LNCaP clone FGC (cell line): ENCODE data around the gene SEMA3B.
A peak's percentile ranks its signal among the peaks of the same experiment; 100 is the strongest.

Experiments
- DNase-seq: peaks from one replicate; pipeline ENCODE4 v3.0.0-alpha.2; 2011; ENCODE audit warnings: low read depth
- H3K4me3 ChIP-seq: 2 replicates; pipeline ENCODE4 v1.5.1; 2011; ENCODE audit warnings: mild to moderate bottlenecking, low read depth, low read length, control low read depth
- CTCF ChIP-seq: IDR thresholded peaks from 2 replicates; pipeline ENCODE4 v1.5.1; 2012; ENCODE audit warnings: mild to moderate bottlenecking; ENCODE audit not compliant: control insufficient read depth, insufficient read depth; ENCODE audit errors: extremely low read depth

The SEMA3B gene

DNA sequence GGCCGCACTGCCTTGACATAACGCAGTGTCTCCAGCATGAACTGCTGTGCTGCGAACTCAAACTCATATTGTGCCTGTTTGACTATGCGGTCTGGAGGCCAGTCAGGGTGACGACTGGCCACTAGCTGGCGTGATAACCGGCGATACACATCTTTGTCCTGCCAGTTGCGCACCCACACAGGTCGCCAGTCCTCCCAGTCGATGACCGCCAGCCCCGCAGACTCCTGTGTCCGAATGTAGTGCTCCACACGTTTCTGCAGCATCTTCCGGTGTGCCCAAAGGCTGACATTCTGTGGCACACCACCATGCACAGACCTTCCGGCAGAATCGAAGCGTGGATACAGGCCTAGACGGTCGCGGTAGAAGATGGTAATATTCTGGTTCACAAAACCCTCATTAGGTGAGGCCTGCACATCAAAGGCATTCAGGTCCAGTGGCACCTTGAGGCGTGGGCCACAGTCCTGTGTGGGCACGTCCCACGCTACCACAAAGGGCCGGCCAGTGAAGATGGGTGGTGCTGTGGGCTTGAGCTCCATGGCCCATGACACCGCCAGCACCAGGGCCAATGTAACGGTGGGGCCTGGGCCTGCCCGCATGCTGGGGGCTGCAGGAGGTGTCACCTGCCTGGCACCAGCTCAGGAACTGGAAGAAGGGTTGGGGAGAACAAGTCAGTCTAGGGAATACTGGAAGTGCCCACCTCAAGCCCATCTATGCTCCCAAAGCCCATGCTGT is 51.1 kb downstream of the SEMA3B start:
- no peak for DNase-seq
- TF ChIP-seq CTCF: 0 out of 2 replicates have a peak, but pooled peaks have one; percentile 17
- peak overlapping the region; percentile 95 for H3K4me3 ChIP-seq

- no peak for DNase-seq
- TF ChIP-seq CTCF: no peak
Observed at GRCh38 chr3:50320853-50321335, 51.9 kb downstream of the SEMA3B start.

GRCh38 chr3:50321336-50322114 is 52.6 kb downstream of the SEMA3B start:
- no peak for DNase-seq
- H3K4me3 ChIP-seq: peak overlapping the region; percentile 95
- TF ChIP-seq CTCF: peak; percentile 59

More at GRCh38 chr3:50320853-50321335, 51.9 kb downstream of the SEMA3B start:
- peak overlapping the region; percentile 95 for H3K4me3 ChIP-seq

DNA sequence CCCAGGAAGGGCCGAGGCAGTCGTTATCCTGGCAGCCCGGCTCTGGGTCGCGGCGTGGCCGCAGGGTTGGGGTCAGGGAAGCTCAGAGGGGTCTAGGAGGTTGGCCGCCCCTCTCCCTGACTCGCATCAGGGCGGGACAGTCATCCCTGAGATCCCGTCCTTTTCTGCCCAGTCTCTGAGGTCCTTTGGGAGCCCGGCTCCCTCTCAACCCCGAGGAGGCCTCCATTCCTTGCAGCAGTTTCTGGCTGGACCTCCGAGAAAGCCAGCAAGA is 53.1 kb downstream of the SEMA3B start:
- no peak for TF ChIP-seq CTCF
- no peak for DNase-seq
- H3K4me3 ChIP-seq: peak overlapping the region; percentile 95

GRCh38 chr3:50322386-50323091 is 53.6 kb downstream of the SEMA3B start, which contains the start of gene HYAL2:
Gene HYAL2, minus strand, starts transcription at chr3:50322745. Its CDS starts 2,256 bp downstream, at chr3:50320489.
- no peak for TF ChIP-seq CTCF
- peak within 1 kb of the TSS; percentile 95 for H3K4me3 ChIP-seq
- DNase-seq: no peak

- H3K4me3 ChIP-seq: no peak overlapping the region
- no peak for DNase-seq
- no peak for TF ChIP-seq CTCF
Observed at GRCh38 chr3:50323092-50323600, 54.2 kb downstream of the SEMA3B start.
